Small intestine (tissue), 7 donors: ENCODE results near the gene SLC25A38. TPM values are rescaled to one million over a fixed set of nuclear protein-coding genes. Genes with fewer than 3 reads are reported as not detected.

ENCODE experiments used
- DNase-seq, 2 donors: peaks; one replicate each; pipeline versions ENCODE4 v3.0.0 to v3.0.0-alpha.2; 2013
- FAIRE-seq: peaks from 2 replicates; lab custom pipeline; 2012; peaks lifted over from hg19 to GRCh38; lab: Jason Lieb, UNC
- H3K27ac ChIP-seq, 3 donors: one replicate each; pipeline ENCODE4 v1.5.1; 2013; ENCODE audit warnings: low read length in 2 of 3, mild to moderate bottlenecking in 2 of 3, control low read depth in 1 of 3, inconsistent platforms in 1 of 3, low read depth in 1 of 3, moderate library complexity in 1 of 3
- H3K27me3 ChIP-seq, 3 donors: one replicate each; pipeline ENCODE4 v1.6.1; 2013; ENCODE audit warnings: low read length in 3 of 3, inconsistent platforms in 1 of 3; ENCODE audit not compliant: control insufficient read depth in 3 of 3, insufficient read depth in 3 of 3
- H3K36me3 ChIP-seq, 3 donors: one replicate each; pipeline ENCODE4 v1.6.1; 2013; ENCODE audit warnings: low read length in 3 of 3, inconsistent platforms in 1 of 3, low read depth in 1 of 3, mild to moderate bottlenecking in 1 of 3, moderate library complexity in 1 of 3; ENCODE audit not compliant: control insufficient read depth in 3 of 3, insufficient read depth in 2 of 3
- H3K4me1 ChIP-seq, 3 donors: one replicate each; pipeline ENCODE4 v1.6.1; 2013; ENCODE audit warnings: low read length in 2 of 3, inconsistent platforms in 1 of 3, low read depth in 1 of 3, mild to moderate bottlenecking in 1 of 3, moderate library complexity in 1 of 3; ENCODE audit not compliant: control insufficient read depth in 3 of 3, insufficient read depth in 2 of 3
- H3K4me3 ChIP-seq, 3 donors: one replicate each; pipeline ENCODE4 v1.5.1; 2013; ENCODE audit warnings: low read length in 3 of 3, control low read depth in 1 of 3, inconsistent platforms in 1 of 3, low read depth in 1 of 3, mild to moderate bottlenecking in 1 of 3, moderate library complexity in 1 of 3
- H3K9me3 ChIP-seq, 2 donors: one replicate each; pipeline ENCODE4 v1.6.1; 2013; ENCODE audit warnings: low read depth in 1 of 2, low read length in 1 of 2; ENCODE audit not compliant: control insufficient read depth in 2 of 2, insufficient read depth in 1 of 2
- WGBS, 3 donors: extraction: QIAGEN DNeasy Blood & Tissue Kit; methylation state at CpG; one replicate each; pipeline ENCODE4 v1.1.7; 2013; 5-methylcytosine and 5-hydroxymethylcytosine counted together
- polyA plus RNA-seq, 4 donors: library from polyadenylated mRNA; stranded (reverse) in 3 of 4; unstranded in 1 of 4; fragments of 200-250 nt in 3 of 4; fragments of 120-200 nt in 1 of 4; gene quantifications; one replicate each; pipeline versions ENCODE4 v1.2.1 to v1.2.3, GENCODE V29; 2013
- donor health status: healthy with polysubstance abuse.
- donor health status: control.
- donor health status: control.
- donor health status: Bipolar disorder and iron deficiency.
- donor health status: healthy.

The SLC25A38 gene
- polyA plus RNA-seq, 4 donors: 17.3 to 42.9 (median 30.8) TPM

GRCh38 chr3:39406368-39407258 lies 23.4 kb downstream of the SLC25A38 start, which contains the start of gene RPSA:
RPSA (plus strand) TSS chr3:39406720; CDS start chr3:39407654, 934 bp downstream.
- 1% methylated on average over 63 of the region's 63 CpGs for WGBS, 3 donors
- Histone ChIP-seq H3K4me3 (peak within 1 kb of the TSS; percentile 59 to 82 (median 73)), H3K4me1 (peaks cover 0 to 16% (median 4%) of the 10 kb centered on the region in 3 donors), H3K27ac (peak within 1 kb of the TSS; percentile 82 to 89 (median 85)), H3K36me3 (peaks cover 3 to 29% (median 9%) of the 10 kb centered on the region in 3 donors), H3K27me3 (no peaks in the 10 kb centered on the region), H3K9me3 (no peaks in the 10 kb centered on the region)
- DNase-seq (peak; percentile 98), FAIRE-seq (no peak)

GRCh38 chr3:39407259-39407629 lies 24.1 kb downstream of the SLC25A38 start:
- WGBS, 3 donors: 1 to 6% (median 2%) methylated on average over 9 of the region's 9 CpGs
- Histone ChIP-seq H3K27ac (peak overlapping the region in 2 of 3 donors; percentile 85 to 89), H3K4me3 (peak overlapping the region; percentile 59 to 82 (median 73)), H3K27me3 (no peaks in the 10 kb centered on the region), H3K4me1 (peaks cover 0 to 16% (median 4%) of the 10 kb centered on the region in 3 donors), H3K9me3 (no peaks in the 10 kb centered on the region), H3K36me3 (peaks cover 7 to 34% (median 9%) of the 10 kb centered on the region in 3 donors)
- DNase-seq: peak in 1 of 2 donors; percentile 39
- no peak for FAIRE-seq

DNA sequence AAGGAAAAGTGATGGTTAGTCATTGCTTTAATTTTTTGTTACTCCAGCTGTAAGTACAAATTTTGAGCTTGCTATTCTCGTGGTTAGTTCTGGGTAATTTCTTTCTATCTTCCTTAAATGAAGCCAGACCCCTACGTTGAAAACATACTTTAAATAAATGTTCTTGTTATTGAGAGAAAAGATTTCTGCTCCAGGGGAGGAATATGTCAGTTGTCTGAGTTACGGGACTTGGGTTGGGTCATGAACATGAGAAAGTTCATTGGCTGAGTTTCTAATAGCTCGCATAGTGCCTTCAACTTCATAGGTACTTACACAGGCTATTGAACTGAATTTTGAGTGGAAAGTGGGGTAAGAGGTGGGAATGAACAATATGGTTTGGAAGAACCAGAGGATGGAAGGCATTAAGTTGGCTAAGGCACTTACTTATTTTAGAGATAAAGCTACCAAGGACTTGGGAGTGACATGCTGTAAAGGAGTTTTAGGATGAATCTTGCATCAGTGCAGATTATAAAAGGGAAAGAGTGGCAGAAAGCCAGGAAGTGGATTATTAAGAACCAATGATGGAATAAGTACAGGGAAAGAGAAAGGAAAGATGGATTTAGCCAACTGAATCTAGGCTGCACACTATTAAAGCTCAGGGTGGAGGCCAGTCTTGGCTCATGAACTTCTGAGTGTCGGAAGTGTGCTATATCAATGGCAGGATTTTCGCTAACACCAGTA lies 24.8 kb downstream of the SLC25A38 start:
- Histone ChIP-seq H3K9me3 (no peaks in the 10 kb centered on the region), H3K4me3 (peak overlapping the region in 2 of 3 donors; percentile 59 to 82), H3K27ac (no peak overlapping the region), H3K36me3 (peaks cover 7 to 39% (median 14%) of the 10 kb centered on the region in 3 donors), H3K4me1 (peaks cover 0 to 16% (median 4%) of the 10 kb centered on the region in 3 donors), H3K27me3 (no peaks in the 10 kb centered on the region)
- WGBS, 3 donors: 57 to 58% (median 57%) methylated on average over 6 of the region's 6 CpGs
- FAIRE-seq: no peak
- DNase-seq: no peak

- FAIRE-seq: no peak
Observed at GRCh38 chr3:39408493-39409372, 25.6 kb downstream of the SLC25A38 start.

GRCh38 chr3:39409514-39410136 lies 26.5 kb downstream of the SLC25A38 start:
- Histone ChIP-seq H3K27ac (no peak overlapping the region), H3K36me3 (peaks cover 11 to 53% (median 19%) of the 10 kb centered on the region in 3 donors), H3K9me3 (no peaks in the 10 kb centered on the region), H3K27me3 (no peaks in the 10 kb centered on the region), H3K4me3 (no peak overlapping the region), H3K4me1 (peaks cover 0 to 16% (median 4%) of the 10 kb centered on the region in 3 donors)
- DNase-seq (no peak), FAIRE-seq (no peak)
- WGBS, 3 donors: 64 to 75% (median 69%) methylated on average over 7 of the region's 7 CpGs

More at GRCh38 chr3:39408493-39409372, 25.6 kb downstream of the SLC25A38 start:
- H3K4me1 ChIP-seq: peaks cover 0 to 16% (median 4%) of the 10 kb centered on the region in 3 donors
- H3K27me3 ChIP-seq: no peaks in the 10 kb centered on the region
- H3K27ac ChIP-seq: no peak overlapping the region
- H3K9me3 ChIP-seq: no peaks in the 10 kb centered on the region
- H3K4me3 ChIP-seq: peak overlapping the region in 1 of 3 donors; percentile 59
- DNase-seq: no peak
- H3K36me3 ChIP-seq: peaks cover 8 to 44% (median 19%) of the 10 kb centered on the region in 3 donors
- 76 to 81% (median 76%) methylated on average over 21 of the region's 21 CpGs for WGBS, 3 donors

DNA sequence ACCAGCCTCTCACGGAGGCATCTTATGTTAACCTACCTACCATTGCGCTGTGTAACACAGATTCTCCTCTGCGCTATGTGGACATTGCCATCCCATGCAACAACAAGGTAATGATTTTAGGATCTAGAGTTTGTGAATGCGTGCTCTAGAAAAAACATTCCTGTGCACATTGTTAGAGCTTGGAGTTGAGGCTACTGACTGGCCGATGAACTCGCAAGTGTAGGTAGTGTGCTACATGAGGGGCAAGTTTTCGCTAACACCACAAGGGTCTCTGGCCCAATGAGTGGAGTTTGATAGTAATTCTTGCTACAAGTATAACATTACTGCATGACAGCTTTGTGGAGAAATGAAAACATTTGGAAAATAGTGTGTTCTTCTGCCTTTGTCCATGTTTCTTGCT lies 27.7 kb downstream of the SLC25A38 start:
- DNase-seq: no peak
- H3K9me3 ChIP-seq: no peaks in the 10 kb centered on the region
- peaks cover 11 to 53% (median 19%) of the 10 kb centered on the region in 3 donors for H3K36me3 ChIP-seq
- WGBS, 3 donors: 96 to 97% (median 96%) methylated on average over 6 of the region's 7 CpGs
- no peaks in the 10 kb centered on the region for H3K27me3 ChIP-seq
- H3K27ac ChIP-seq: no peak overlapping the region
- no peak for FAIRE-seq
- peaks cover 0 to 16% (median 4%) of the 10 kb centered on the region in 3 donors for H3K4me1 ChIP-seq
- H3K4me3 ChIP-seq: no peak overlapping the region

DNA sequence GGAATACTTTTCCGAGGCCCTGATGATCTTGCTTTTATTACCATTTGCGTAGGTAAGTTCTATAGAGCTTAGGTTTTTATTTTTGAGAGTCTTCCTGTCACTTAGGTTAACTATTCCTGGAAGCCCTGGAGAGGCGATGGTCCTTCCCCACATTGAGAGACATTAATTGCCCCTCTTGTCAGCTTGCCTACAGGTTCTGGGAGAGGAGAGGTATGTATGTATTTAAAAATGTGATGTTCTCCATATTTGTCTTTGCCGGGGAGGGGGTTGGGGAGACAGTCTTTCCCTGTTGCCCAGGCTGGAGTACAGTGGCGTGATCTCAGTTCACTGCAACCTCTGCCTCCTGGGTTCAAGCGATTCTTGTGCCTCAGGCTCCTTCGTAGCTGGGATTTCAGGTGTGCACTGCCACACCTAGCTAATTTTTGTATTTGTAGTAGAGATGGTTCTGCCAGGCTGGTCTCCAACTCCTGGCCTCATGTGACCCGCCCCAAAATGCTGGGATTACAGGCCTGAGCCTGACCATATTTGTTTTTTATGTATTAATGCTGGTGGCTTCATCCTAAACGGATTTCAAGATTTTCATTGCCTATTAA lies 29.6 kb downstream of the SLC25A38 start:
- peaks cover 11 to 53% (median 19%) of the 10 kb centered on the region in 3 donors for H3K36me3 ChIP-seq
- no peak overlapping the region for H3K27ac ChIP-seq
- WGBS, 3 donors: 86 to 90% (median 89%) methylated on average over 9 of the region's 9 CpGs

More for the DNA sequence above, 29.6 kb downstream of the SLC25A38 start:
- Histone ChIP-seq H3K4me3 (no peak overlapping the region), H3K27me3 (no peaks in the 10 kb centered on the region), H3K4me1 (peaks cover 0 to 14% (median 3%) of the 10 kb centered on the region in 3 donors), H3K9me3 (no peaks in the 10 kb centered on the region)
- DNase-seq (no peak), FAIRE-seq (no peak)
